AG09309 (cell line): ENCODE results near the gene EGR2.

ENCODE experiments used
- DNase-seq: peaks from one replicate; pipeline ENCODE4 v3.0.0-alpha.2; 2010; ENCODE audit warnings: low read depth
- H3K4me3 ChIP-seq: 2 replicates; pipeline ENCODE4 v1.5.1; 2011; ENCODE audit warnings: mild to moderate bottlenecking, low read depth, low read length, moderate library complexity; ENCODE audit not compliant: control insufficient read depth
- TF ChIP-seq, protein P1 (sequence below): IDR thresholded peaks from 2 replicates; pipeline ENCODE4 v1.5.1; 2011; ENCODE audit warnings: mild to moderate bottlenecking, low read depth, low read length, inconsistent platforms; ENCODE audit not compliant: insufficient read depth, control insufficient read depth; ENCODE audit errors: missing control alignments

The EGR2 gene

GRCh38 chr10:62796896-62797295 lies 19.3 kb downstream of the EGR2 start:
- DNase-seq: no peak

GRCh38 chr10:62795762-62796161 lies 20.4 kb downstream of the EGR2 start:
- no peak for DNase-seq
- TF ChIP-seq, protein P1, sequence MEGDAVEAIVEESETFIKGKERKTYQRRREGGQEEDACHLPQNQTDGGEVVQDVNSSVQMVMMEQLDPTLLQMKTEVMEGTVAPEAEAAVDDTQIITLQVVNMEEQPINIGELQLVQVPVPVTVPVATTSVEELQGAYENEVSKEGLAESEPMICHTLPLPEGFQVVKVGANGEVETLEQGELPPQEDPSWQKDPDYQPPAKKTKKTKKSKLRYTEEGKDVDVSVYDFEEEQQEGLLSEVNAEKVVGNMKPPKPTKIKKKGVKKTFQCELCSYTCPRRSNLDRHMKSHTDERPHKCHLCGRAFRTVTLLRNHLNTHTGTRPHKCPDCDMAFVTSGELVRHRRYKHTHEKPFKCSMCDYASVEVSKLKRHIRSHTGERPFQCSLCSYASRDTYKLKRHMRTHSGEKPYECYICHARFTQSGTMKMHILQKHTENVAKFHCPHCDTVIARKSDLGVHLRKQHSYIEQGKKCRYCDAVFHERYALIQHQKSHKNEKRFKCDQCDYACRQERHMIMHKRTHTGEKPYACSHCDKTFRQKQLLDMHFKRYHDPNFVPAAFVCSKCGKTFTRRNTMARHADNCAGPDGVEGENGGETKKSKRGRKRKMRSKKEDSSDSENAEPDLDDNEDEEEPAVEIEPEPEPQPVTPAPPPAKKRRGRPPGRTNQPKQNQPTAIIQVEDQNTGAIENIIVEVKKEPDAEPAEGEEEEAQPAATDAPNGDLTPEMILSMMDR: no peak
- no peak overlapping the region for H3K4me3 ChIP-seq

More at GRCh38 chr10:62796896-62797295, 19.3 kb downstream of the EGR2 start:
- TF ChIP-seq, protein P1: no peak
- no peak overlapping the region for H3K4me3 ChIP-seq

DNA sequence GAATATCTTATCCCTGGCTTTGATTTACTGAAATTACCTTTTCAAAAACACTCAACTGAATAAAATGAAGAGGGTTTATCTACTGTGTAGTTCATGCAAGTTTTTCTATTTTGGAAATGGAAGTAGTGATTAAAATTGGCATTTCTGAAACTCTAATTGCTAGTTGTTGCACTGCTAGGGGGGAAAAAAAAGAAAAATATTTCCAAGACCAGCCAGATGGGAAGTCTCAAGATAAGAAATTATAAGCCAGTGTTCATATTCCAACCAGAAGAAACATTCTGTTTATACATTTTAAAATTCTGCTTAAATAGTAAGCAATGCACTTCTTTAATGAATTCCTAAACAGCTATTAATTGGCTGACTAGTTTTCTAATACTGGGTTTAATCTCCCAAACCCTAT lies 21.1 kb downstream of the EGR2 start:
- H3K4me3 ChIP-seq: no peak overlapping the region
- DNase-seq: no peak
- TF ChIP-seq, protein P1: no peak

- H3K4me3 ChIP-seq: no peak overlapping the region
- TF ChIP-seq, protein P1: no peak
- peak; percentile 25 for DNase-seq
Measured at GRCh38 chr10:62794306-62794705, 21.9 kb downstream of the EGR2 start.

- no peak for DNase-seq
- H3K4me3 ChIP-seq: no peak overlapping the region
- TF ChIP-seq, protein P1: no peak
Measured at GRCh38 chr10:62792261-62792660, 23.9 kb downstream of the EGR2 start.

DNA sequence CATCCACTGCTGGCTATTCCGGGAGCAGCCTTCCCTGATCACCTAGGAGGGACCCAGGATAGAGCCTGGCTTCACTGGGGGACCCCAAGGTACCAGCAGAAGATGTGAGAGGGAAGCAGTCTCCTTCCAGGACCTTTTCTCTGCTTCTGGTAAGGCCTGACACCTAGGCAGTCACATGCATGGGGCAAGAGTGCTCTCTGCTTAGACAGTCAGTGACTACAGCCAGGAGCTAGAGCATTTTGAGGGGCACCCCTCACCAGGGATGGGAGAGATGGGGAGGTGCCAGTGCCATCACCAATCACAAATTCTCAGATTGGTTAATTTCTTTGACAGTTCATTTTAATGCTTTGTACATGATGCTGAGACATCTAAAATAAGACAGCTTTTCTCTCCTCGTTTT lies 25.6 kb downstream of the EGR2 start:
- TF ChIP-seq, protein P1: no peak
- no peak for DNase-seq
- no peak overlapping the region for H3K4me3 ChIP-seq

DNA sequence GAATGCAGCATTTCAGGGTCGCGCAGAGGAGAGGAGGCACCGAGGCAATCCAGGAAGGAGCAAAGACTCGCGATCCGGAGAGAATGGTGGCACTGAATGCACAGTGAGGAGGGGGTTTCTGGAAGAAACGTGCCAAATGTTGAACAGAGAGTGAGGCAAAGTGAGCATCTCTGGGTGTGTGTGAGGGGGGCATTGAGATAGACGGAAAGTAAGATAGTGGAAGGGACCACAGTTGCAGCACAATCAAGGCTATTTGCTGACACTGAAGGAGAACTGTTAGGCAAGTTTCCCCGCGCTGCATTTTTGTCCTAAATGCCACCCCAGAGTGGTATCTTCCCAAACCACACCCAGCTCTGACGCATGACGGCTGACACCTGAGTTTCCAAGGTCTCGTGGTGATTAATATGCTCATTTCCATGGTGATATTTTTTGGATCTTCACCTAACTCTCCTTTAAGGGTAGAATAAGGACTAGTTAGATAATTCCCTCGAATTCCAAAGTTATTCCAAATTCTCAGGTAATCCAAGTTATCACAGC lies 26.1 kb downstream of the EGR2 start:
- no peak for DNase-seq
- H3K4me3 ChIP-seq: no peak overlapping the region
- TF ChIP-seq, protein P1: no peak
